ENCODE measurements around the gene CLTC.
A peak's percentile ranks its signal among the peaks of the same experiment; 100 is the strongest.

The CLTC gene

DNA sequence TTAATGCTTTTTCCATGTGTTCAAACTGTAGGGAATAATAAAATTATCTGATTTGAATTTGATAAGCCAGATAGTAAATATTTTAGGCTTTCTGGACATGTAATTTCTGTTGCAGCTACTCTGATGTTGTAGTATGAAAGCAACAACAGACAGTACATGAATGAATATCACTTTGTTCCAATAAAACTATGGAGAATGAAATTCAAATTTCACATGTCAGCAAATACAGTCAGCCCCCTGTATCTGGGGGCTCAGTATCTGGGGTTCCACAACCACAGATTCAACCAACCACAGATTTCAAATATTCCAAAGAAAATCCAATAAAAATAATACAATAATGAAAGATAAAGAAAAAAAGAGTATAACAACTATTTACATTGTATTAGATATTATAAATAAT is 8.2 kb upstream of the CLTC start:
- H3K4me3 ChIP-seq (ENCODE audit: low read depth, low read length) = no peak overlapping the region
- TF ChIP-seq, protein P1, sequence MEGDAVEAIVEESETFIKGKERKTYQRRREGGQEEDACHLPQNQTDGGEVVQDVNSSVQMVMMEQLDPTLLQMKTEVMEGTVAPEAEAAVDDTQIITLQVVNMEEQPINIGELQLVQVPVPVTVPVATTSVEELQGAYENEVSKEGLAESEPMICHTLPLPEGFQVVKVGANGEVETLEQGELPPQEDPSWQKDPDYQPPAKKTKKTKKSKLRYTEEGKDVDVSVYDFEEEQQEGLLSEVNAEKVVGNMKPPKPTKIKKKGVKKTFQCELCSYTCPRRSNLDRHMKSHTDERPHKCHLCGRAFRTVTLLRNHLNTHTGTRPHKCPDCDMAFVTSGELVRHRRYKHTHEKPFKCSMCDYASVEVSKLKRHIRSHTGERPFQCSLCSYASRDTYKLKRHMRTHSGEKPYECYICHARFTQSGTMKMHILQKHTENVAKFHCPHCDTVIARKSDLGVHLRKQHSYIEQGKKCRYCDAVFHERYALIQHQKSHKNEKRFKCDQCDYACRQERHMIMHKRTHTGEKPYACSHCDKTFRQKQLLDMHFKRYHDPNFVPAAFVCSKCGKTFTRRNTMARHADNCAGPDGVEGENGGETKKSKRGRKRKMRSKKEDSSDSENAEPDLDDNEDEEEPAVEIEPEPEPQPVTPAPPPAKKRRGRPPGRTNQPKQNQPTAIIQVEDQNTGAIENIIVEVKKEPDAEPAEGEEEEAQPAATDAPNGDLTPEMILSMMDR (IDR thresholded peaks at IDR 0.05; ENCODE audit: borderline replicate concordance, insufficient read depth, low read depth, low read length) = no peak

DNA sequence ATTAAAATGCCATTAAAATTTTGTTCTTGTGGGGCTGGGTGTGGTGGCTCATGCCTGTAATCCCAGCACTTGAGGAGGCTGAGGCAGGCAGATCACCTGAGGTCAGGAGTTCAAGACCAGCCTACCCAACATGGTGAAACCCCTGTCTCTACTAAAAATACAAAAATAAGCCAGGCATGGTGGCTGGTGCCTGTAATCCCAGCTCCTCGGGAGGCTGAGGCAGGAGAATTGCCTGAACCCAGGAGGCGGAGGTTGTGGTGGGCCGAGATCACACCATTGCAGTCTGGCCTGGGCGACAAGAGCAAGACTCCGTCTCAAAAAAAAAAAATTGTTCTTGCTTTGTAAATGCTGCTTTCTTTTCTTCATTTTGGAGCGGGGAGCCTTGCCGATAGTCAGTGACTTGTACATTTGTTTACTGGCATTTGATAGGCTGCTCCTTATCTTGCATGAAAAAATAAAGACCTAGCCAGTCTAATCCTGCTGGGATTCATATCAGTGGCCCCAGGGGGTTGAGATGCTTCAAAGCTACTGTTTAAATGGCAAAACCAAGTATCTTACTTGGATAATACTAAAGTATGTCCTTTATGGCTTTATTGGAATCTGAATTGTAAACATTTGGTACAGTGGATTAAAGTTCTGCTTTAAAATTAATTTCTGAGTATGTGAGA is 3.3 kb upstream of the CLTC start:
- TF ChIP-seq, protein P1 (IDR thresholded peaks at IDR 0.05; ENCODE audit: borderline replicate concordance, insufficient read depth, low read depth, low read length) = no peak
- no peak overlapping the region for H3K4me3 ChIP-seq (ENCODE audit: low read depth, low read length)

DNA sequence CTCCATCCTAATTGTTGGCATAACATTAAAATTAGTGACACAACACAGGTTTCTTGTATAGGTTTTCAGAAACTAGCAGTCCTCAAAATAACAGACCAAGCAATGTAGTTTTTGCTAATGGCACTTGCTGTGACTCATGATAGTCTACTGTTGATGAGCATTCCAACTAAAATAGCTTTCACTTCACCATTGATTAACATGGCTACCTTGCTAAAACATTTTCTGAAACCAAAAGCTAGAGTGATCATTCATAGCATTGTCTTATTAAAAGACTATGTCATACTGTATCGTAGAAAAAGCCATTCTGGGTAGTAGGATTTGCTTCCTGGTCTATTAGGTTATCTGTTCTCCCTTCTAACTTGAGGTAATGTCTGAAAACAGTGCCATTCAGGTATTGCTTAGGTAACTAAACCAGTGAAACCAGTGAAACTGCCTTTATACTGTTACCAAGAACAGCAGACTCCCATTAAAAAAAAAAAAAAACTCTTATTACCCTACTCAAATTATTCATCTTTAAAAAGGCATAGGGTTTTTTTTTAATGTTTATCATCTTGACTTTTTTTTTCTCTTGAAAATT is 2.5 kb upstream of the CLTC start:
- H3K4me3 ChIP-seq (ENCODE audit: low read depth, low read length) = no peak overlapping the region

DNA sequence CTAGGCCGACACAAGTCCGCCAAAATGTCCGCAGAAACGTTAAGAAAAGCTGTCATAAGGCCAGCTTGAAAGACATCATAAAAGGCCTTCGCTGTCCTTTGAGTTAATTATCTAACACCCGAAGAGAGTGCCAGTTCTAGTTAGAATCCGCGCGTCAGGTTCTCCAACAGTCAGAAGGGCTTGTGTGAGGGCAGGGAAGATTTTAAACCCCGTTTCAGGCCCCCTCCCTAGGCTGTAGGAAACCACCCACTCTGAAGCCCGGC is 729 bp upstream of the CLTC start:
- TF ChIP-seq, protein P1 (IDR thresholded peaks at IDR 0.05; ENCODE audit: borderline replicate concordance, insufficient read depth, low read depth, low read length) = no peak
- H3K4me3 ChIP-seq (ENCODE audit: low read depth, low read length) = peak overlapping the region; percentile 79

More for the DNA sequence above, 2.5 kb upstream of the CLTC start:
- TF ChIP-seq, protein P1 (IDR thresholded peaks at IDR 0.05; ENCODE audit: borderline replicate concordance, insufficient read depth, low read depth, low read length) = no peak

DNA sequence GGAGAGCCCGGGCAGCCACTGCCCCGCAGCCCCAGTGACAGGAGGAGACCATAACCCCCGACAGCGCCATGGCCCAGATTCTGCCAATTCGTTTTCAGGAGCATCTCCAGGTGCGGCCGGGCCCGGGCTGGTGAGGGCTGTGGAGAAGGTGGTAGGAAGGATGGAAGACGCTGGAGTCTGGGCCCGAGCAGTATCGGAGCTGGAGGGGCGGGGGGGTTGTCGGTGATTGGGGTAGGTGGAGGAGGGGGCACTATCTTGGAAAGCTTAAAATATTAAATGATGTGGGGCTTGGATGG is 317 bp downstream of the CLTC start:
- peak overlapping the region; percentile 79 for H3K4me3 ChIP-seq (ENCODE audit: low read depth, low read length)
- TF ChIP-seq, protein P1 (IDR thresholded peaks at IDR 0.05; ENCODE audit: borderline replicate concordance, insufficient read depth, low read depth, low read length) = no peak

DNA sequence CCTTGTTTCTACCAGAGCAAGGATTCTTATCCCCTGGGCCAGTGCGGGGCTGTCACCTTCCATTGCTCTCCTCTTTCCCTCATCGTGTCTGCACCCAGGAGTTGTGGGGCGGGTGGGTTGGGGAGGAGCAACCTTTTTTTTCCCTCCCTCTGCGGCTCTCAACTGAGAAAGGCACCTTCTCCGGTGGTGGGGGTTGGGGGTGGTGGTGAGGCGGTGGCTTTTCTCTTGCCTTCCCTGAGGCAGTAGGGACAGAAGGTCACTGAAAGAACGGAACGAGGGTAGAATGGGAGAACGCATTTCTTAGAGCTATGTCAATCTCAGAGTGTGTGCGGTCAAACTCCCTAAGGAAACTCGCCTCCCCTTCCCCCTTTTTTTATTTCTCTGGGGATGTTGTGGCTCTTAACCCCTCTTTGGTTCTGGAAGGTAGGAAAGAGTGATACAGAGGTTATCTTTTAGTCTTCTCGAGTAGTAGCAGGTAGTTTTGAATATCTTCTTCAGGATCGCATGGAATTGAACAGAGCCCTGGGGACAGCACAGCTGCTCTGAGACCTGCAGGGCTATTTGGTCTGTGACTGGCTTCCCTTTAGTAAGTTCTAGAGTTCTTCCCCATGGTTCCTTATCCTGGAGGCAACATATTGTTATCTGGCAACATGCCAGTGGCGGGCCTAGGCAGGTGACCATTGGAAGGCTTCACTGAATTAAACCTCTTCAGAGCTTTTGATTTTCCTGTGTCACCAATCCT is 994 bp downstream of the CLTC start:
- peak overlapping the region; percentile 79 for H3K4me3 ChIP-seq (ENCODE audit: low read depth, low read length)
- TF ChIP-seq, protein P1 (IDR thresholded peaks at IDR 0.05; ENCODE audit: borderline replicate concordance, insufficient read depth, low read depth, low read length) = no peak

DNA sequence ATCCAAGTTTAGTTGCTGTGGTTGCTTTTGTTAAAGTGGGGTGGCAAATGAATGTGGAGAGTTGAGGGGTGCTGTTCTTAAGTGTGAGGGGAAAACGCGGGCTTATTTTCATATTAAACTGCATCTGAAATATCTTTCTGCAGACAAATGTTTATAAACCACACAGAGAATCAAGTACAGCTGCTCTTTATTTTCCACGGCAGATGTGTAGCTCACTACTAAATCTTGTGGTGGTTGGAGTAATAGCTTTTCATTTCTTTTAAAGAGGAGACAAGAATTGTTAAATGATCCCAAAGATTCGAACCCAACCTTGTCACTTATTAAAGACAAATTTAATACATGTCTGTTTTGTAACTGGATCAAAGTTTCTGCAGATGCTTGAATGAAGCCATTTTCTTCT is 2.1 kb downstream of the CLTC start:
- no peak overlapping the region for H3K4me3 ChIP-seq (ENCODE audit: low read depth, low read length)
- TF ChIP-seq, protein P1 (IDR thresholded peaks at IDR 0.05; ENCODE audit: borderline replicate concordance, insufficient read depth, low read depth, low read length) = no peak
